Keratinocyte (primary cell): Measurements from ENCODE around the gene MASP2. TPM values are rescaled to one million over a fixed set of nuclear protein-coding genes. Genes with fewer than 3 reads are reported as not detected.

Experiments
- DNase-seq: peaks from one replicate; pipeline ENCODE4 v3.0.0-alpha.2; 2011; ENCODE audit warnings: low read depth, missing footprints, low spot score
- FAIRE-seq: peaks from 2 replicates; lab custom pipeline; 2011; peaks lifted over from hg19 to GRCh38; lab: Jason Lieb, UNC
- H2AFZ ChIP-seq: 2 replicates; pipeline ENCODE4 v1.6.0; 2012; ENCODE audit warnings: low read length, control low read depth, inconsistent platforms; ENCODE audit not compliant: control insufficient read depth
- H3K27ac ChIP-seq: 2 replicates; pipeline ENCODE4 v1.5.1; 2011; ENCODE audit warnings: low read length; ENCODE audit not compliant: control insufficient read depth, insufficient read depth
- H3K27me3 ChIP-seq: 3 replicates; pipeline ENCODE4 v1.6.0; 2011; ENCODE audit warnings: low read length; ENCODE audit not compliant: control insufficient read depth, insufficient read depth; ENCODE audit errors: extremely low read depth
- H3K36me3 ChIP-seq, 2 experiments: 2 replicates in 1 of 2; 3 replicates in 1 of 2; pipeline ENCODE4 v1.5.1; 2011; ENCODE audit warnings: low read length in 2 of 2, mild to moderate bottlenecking in 1 of 2; ENCODE audit not compliant: control insufficient read depth in 2 of 2, insufficient read depth in 2 of 2; ENCODE audit errors: extremely low read depth in 1 of 2
- H3K4me1 ChIP-seq: 3 replicates; pipeline ENCODE4 v1.5.1; 2011; ENCODE audit warnings: low read length; ENCODE audit not compliant: control insufficient read depth, insufficient read depth; ENCODE audit errors: extremely low read depth
- H3K4me2 ChIP-seq: 3 replicates; pipeline ENCODE4 v1.6.0; 2011; ENCODE audit warnings: low read depth, low read length; ENCODE audit not compliant: control insufficient read depth, insufficient read depth; ENCODE audit errors: extremely low read depth
- H3K4me3 ChIP-seq, 3 experiments: fragments of 200-600 bp in 1 of 3; sonication (generic) in 1 of 3; 2 replicates in 2 of 3; 3 replicates in 1 of 3; pipeline ENCODE4 v1.5.1; 2011 to 2016; ENCODE audit warnings: low read length in 3 of 3, mild to moderate bottlenecking in 3 of 3, control low read depth in 2 of 3, inconsistent platforms in 1 of 3, low read depth in 1 of 3, mixed read lengths in 1 of 3, mixed run types in 1 of 3, moderate library complexity in 1 of 3; ENCODE audit not compliant: control insufficient read depth in 2 of 3, insufficient read depth in 2 of 3; ENCODE audit errors: extremely low read depth in 1 of 3
- H3K79me2 ChIP-seq: 2 replicates; pipeline ENCODE4 v1.6.0; 2012; ENCODE audit warnings: low read length; ENCODE audit not compliant: control insufficient read depth, insufficient read depth
- H3K9ac ChIP-seq: 3 replicates; pipeline ENCODE4 v1.6.0; 2011; ENCODE audit warnings: low read length; ENCODE audit not compliant: control insufficient read depth, insufficient read depth; ENCODE audit errors: extremely low read depth
- H3K9me1 ChIP-seq: 3 replicates; pipeline ENCODE4 v1.6.0; 2011; ENCODE audit warnings: low read length; ENCODE audit not compliant: control insufficient read depth, insufficient read depth; ENCODE audit errors: extremely low read depth
- H3K9me3 ChIP-seq: 2 replicates; pipeline ENCODE4 v1.5.1; 2012; ENCODE audit warnings: low read depth, low read length; ENCODE audit not compliant: control insufficient read depth
- H4K20me1 ChIP-seq: 3 replicates; pipeline ENCODE4 v1.6.0; 2011; ENCODE audit warnings: low read length; ENCODE audit not compliant: control insufficient read depth, insufficient read depth; ENCODE audit errors: extremely low read depth
- EZH2 ChIP-seq: IDR thresholded peaks from one replicate; pipeline ENCODE4 v1.6.1; 2012; ENCODE audit warnings: inconsistent platforms, mild to moderate bottlenecking, low read length, moderate library complexity
- dilution Hi-C: fragments of 300-500 bp; cut with MboI; formaldehyde crosslinking; loops from one replicate; pipeline ENCODE4 v1.7.0; 2020; ENCODE audit warnings: low sequenced_read_pairs; ENCODE audit not compliant: extremely low pct_ligation_motif_present
- polyA plus RNA-seq, 5 experiments: library from polyadenylated mRNA; depleted of rRNA in 3 of 5; stranded (reverse) in 3 of 5; stranded (forward) in 1 of 5; unstranded in 1 of 5; fragments of >200 nt; gene quantifications; 1 replicate in 1 of 5; 2 replicates in 3 of 5; 3 replicates in 1 of 5; pipeline versions ENCODE4 v1.2.1 to v1.2.3, GENCODE V29; 2011 to 2012; ENCODE audit warnings: missing spikeins in 2 of 5, low read depth in 1 of 5, low replicate concordance in 1 of 5
- TF ChIP-seq, protein P1 (sequence below), 3 experiments: IDR thresholded peaks in 1 of 3; conservative IDR thresholded peaks in 1 of 3; optimal IDR thresholded peaks in 1 of 3; 2 replicates in 2 of 3; 3 replicates in 1 of 3; pipeline versions ENCODE3 to v1.5.1; 2011; ENCODE audit warnings: low read length in 3 of 3, mild to moderate bottlenecking in 3 of 3, moderate library complexity in 2 of 3, control low read depth in 1 of 3, inconsistent platforms in 1 of 3; ENCODE audit not compliant: insufficient read depth in 2 of 3; ENCODE audit errors: extremely low read depth in 1 of 3

MASP2 gene
- polyA plus RNA-seq, 1 donor (not counting 4 experiments of a cell fraction or from before 2014, with no cell fraction given), result 0.03 TPM

DNA sequence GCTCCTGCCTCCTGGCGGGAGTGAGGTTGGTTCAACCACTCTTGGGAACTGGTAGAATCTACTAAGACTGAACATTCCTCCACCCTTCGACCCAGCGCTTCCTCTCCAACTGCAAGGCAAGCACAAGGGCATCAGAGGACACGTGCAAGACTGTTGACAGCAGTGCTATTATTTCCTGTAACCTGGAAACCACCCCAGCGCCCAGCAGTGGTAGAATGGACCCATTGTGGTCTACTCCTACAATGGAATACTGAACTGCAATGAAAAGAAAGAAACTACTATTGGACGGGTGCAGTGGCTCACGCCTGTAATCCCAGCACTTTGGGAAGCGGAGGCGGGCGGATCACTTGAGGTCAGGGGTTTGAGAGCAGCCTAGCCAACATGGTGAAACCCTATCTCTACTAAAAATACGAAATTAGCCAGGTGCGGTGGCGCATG, 67.5 kb downstream of the MASP2 start:
- TF ChIP-seq, protein P1, sequence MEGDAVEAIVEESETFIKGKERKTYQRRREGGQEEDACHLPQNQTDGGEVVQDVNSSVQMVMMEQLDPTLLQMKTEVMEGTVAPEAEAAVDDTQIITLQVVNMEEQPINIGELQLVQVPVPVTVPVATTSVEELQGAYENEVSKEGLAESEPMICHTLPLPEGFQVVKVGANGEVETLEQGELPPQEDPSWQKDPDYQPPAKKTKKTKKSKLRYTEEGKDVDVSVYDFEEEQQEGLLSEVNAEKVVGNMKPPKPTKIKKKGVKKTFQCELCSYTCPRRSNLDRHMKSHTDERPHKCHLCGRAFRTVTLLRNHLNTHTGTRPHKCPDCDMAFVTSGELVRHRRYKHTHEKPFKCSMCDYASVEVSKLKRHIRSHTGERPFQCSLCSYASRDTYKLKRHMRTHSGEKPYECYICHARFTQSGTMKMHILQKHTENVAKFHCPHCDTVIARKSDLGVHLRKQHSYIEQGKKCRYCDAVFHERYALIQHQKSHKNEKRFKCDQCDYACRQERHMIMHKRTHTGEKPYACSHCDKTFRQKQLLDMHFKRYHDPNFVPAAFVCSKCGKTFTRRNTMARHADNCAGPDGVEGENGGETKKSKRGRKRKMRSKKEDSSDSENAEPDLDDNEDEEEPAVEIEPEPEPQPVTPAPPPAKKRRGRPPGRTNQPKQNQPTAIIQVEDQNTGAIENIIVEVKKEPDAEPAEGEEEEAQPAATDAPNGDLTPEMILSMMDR (optimal IDR thresholded peaks at IDR 0.05 in 1 of 3, IDR thresholded peaks at IDR 0.05 in 1 of 3, conservative IDR thresholded peaks at IDR 0.05 in 1 of 3; ENCODE audit: extremely low read depth in 1 of 3, insufficient read depth in 2 of 3, low read length in 3 of 3), result no peak
- TF ChIP-seq EZH2, result no peak
- H3K4me3 ChIP-seq, result no peak overlapping the region
- DNase-seq, result no peak
- H3K27ac ChIP-seq, result no peak overlapping the region
- dilution Hi-C loops, result no loop called here
- H3K36me3 ChIP-seq, result no peaks in the 10 kb centered on the region
- no peaks in the 10 kb centered on the region for H4K20me1 ChIP-seq
- peaks cover 26% of the 10 kb centered on the region for H3K4me1 ChIP-seq
- H2AFZ ChIP-seq, result no peak overlapping the region
- H3K9me3 ChIP-seq, result no peaks in the 10 kb centered on the region
- no peak overlapping the region for H3K9ac ChIP-seq
- FAIRE-seq, result peak; percentile 56
- H3K9me1 ChIP-seq, result no peaks in the 10 kb centered on the region
- H3K4me2 ChIP-seq, result no peak overlapping the region
- H3K27me3 ChIP-seq, result peaks cover 5% of the 10 kb centered on the region
- H3K79me2 ChIP-seq, result no peaks in the 10 kb centered on the region

- Histone ChIP-seq H3K4me2 (no peak overlapping the region), H3K9me1 (no peaks in the 10 kb centered on the region), H3K36me3 (no peaks in the 10 kb centered on the region), H3K4me1 (peaks cover 26% of the 10 kb centered on the region), H4K20me1 (no peaks in the 10 kb centered on the region), H3K4me3 (no peak overlapping the region), H3K9ac (no peak overlapping the region), H3K27me3 (peaks cover 5% of the 10 kb centered on the region), H3K79me2 (no peaks in the 10 kb centered on the region), H3K9me3 (no peaks in the 10 kb centered on the region), H2AFZ (no peak overlapping the region), H3K27ac (no peak overlapping the region)
- dilution Hi-C loops, result no loop called here
- DNase-seq (no peak), FAIRE-seq (no peak)
- no peak for TF ChIP-seq EZH2
- TF ChIP-seq, protein P1 (optimal IDR thresholded peaks at IDR 0.05 in 1 of 3, IDR thresholded peaks at IDR 0.05 in 1 of 3, conservative IDR thresholded peaks at IDR 0.05 in 1 of 3; ENCODE audit: extremely low read depth in 1 of 3, insufficient read depth in 2 of 3, low read length in 3 of 3), result no peak
Observed at GRCh38 chr1:10978719-10979118, 68.3 kb downstream of the MASP2 start.

Other genes starting within 250 kb of the MASP2 start
- 87.1 to 177 TPM (median 109 TPM) in 3 replicates for gene TARDBP, start 34.6 kb downstream of the MASP2 start, polyA plus RNA-seq
- 32.8 to 193 TPM (median 32.8 TPM) in 3 replicates for gene SRM, start 12.8 kb upstream of the MASP2 start, polyA plus RNA-seq
- gene EXOSC10, start 52.6 kb upstream of the MASP2 start, polyA plus RNA-seq, result 44.9 to 86.5 TPM (median 61.2 TPM) in 3 replicates
- not detected in 3 replicates for gene ANGPTL7, start 142.1 kb upstream of the MASP2 start, polyA plus RNA-seq
- 30.2 to 34.2 TPM (median 31.5 TPM) in 3 replicates for gene MTOR, start 215.3 kb upstream of the MASP2 start, polyA plus RNA-seq
- 9.7 to 15.9 TPM (median 9.9 TPM) in 3 replicates for gene UBIAD1, start 226.0 kb upstream of the MASP2 start, polyA plus RNA-seq